ENCODE results near the gene GPR183.

GPR183 gene

GRCh38 chr13:99276706-99277105 lies 30.5 kb downstream of the GPR183 start:
- H2AFZ ChIP-seq (ENCODE audit: low read length): no peak overlapping the region
- H3K4me3 ChIP-seq (ENCODE audit: low read length in 2 of 2): no peak overlapping the region
- no peaks in the 10 kb centered on the region for H3K79me1 ChIP-seq (ENCODE audit: low read depth, low read length)
- H2AK5ac ChIP-seq (ENCODE audit: low read depth, low read length): no peak overlapping the region
- no peaks in the 10 kb centered on the region for H3K27me3 ChIP-seq (ENCODE audit: control insufficient read depth in 3 of 3, insufficient read depth in 3 of 3, low read depth in 1 of 3, low read length in 3 of 3)
- H3K4me1 ChIP-seq (ENCODE audit: control insufficient read depth in 2 of 2, insufficient read depth in 1 of 2, low read depth in 1 of 2, low read length in 2 of 2): peaks cover 0 to 11% of the 10 kb centered on the region in 2 donors
- H2BK120ac ChIP-seq (ENCODE audit: low read depth, low read length): no peak overlapping the region
- H3K4ac ChIP-seq (ENCODE audit: low read length): no peak overlapping the region
- H2BK15ac ChIP-seq (ENCODE audit: low read length): no peak overlapping the region
- H4K91ac ChIP-seq (ENCODE audit: low read depth, low read length, poor library complexity): no peak overlapping the region
- H2BK5ac ChIP-seq (ENCODE audit: low read length): no peak overlapping the region
- H3K36me3 ChIP-seq (replicated peaks in 1 of 2; ENCODE audit: control insufficient read depth in 2 of 2, insufficient read depth in 2 of 2, low read length in 2 of 2): peaks cover 3 to 16% of the 10 kb centered on the region in 2 donors
- no peak overlapping the region for H4K8ac ChIP-seq (ENCODE audit: low read depth, low read length)
- peaks cover 4 to 6% of the 10 kb centered on the region in 2 donors for H3K9me3 ChIP-seq (replicated peaks in 1 of 2; ENCODE audit: control insufficient read depth in 2 of 2, insufficient read depth in 1 of 2, low read depth in 1 of 2, low read length in 2 of 2)
- DNase-seq (ENCODE audit: low spot score): no peak
- H3K9ac ChIP-seq (ENCODE audit: low read depth, low read length, poor library complexity): no peak overlapping the region
- no peak overlapping the region for H3K23ac ChIP-seq (ENCODE audit: low read depth, low read length, poor library complexity)
- no peak overlapping the region for H3K4me2 ChIP-seq (ENCODE audit: insufficient read depth, low read length, poor library complexity, severe bottlenecking)
- no CpG with 5 or more reads among the region's 2 CpGs for WGBS, 2 donors (ENCODE audit: extremely low coverage in 2 of 2, insufficient read length in 2 of 2, insufficient replicate concordance in 1 of 2)
- H2BK12ac ChIP-seq (ENCODE audit: low read length): no peak overlapping the region
- H3K14ac ChIP-seq (ENCODE audit: low read length): no peak overlapping the region
- H3K27ac ChIP-seq (replicated peaks; ENCODE audit: low read length): no peak overlapping the region
- H3K18ac ChIP-seq (ENCODE audit: low read length): no peak overlapping the region

- Histone ChIP-seq H2BK12ac (ENCODE audit: low read length) (no peak overlapping the region), H2BK15ac (ENCODE audit: low read length) (no peak overlapping the region), H3K4me3 (ENCODE audit: low read length in 2 of 2) (no peak overlapping the region)
Observed at GRCh38 chr13:99275093-99275469, 32.1 kb downstream of the GPR183 start.

GRCh38 chr13:99273128-99273527 lies 34.1 kb downstream of the GPR183 start:
- Histone ChIP-seq H3K23ac (ENCODE audit: low read depth, low read length, poor library complexity) (no peak overlapping the region), H3K9ac (ENCODE audit: low read depth, low read length, poor library complexity) (no peak overlapping the region), H3K14ac (ENCODE audit: low read length) (no peak overlapping the region), H3K27ac (replicated peaks; ENCODE audit: low read length) (no peak overlapping the region), H3K4me1 (ENCODE audit: control insufficient read depth in 2 of 2, insufficient read depth in 1 of 2, low read depth in 1 of 2, low read length in 2 of 2) (peaks cover 0 to 3% of the 10 kb centered on the region in 2 donors), H2AK5ac (ENCODE audit: low read depth, low read length) (no peak overlapping the region), H3K18ac (ENCODE audit: low read length) (no peak overlapping the region), H2AFZ (ENCODE audit: low read length) (no peak overlapping the region), H4K91ac (ENCODE audit: low read depth, low read length, poor library complexity) (no peak overlapping the region), H2BK15ac (ENCODE audit: low read length) (no peak overlapping the region), H3K9me3 (replicated peaks in 1 of 2; ENCODE audit: control insufficient read depth in 2 of 2, insufficient read depth in 1 of 2, low read depth in 1 of 2, low read length in 2 of 2) (peaks cover 4 to 6% of the 10 kb centered on the region in 2 donors), H3K27me3 (ENCODE audit: control insufficient read depth in 3 of 3, insufficient read depth in 3 of 3, low read depth in 1 of 3, low read length in 3 of 3) (no peaks in the 10 kb centered on the region), H3K4me3 (ENCODE audit: low read length in 2 of 2) (no peak overlapping the region), H2BK5ac (ENCODE audit: low read length) (no peak overlapping the region), H4K8ac (ENCODE audit: low read depth, low read length) (no peak overlapping the region), H3K4ac (ENCODE audit: low read length) (no peak overlapping the region), H3K36me3 (replicated peaks in 1 of 2; ENCODE audit: control insufficient read depth in 2 of 2, insufficient read depth in 2 of 2, low read length in 2 of 2) (peaks cover 3 to 10% of the 10 kb centered on the region in 2 donors), H2BK120ac (ENCODE audit: low read depth, low read length) (no peak overlapping the region), H2BK12ac (ENCODE audit: low read length) (no peak overlapping the region), H3K4me2 (ENCODE audit: insufficient read depth, low read length, poor library complexity, severe bottlenecking) (no peak overlapping the region), H3K79me1 (ENCODE audit: low read depth, low read length) (peaks cover 3% of the 10 kb centered on the region)
- no peak for DNase-seq (ENCODE audit: low spot score)
- whole genome bisulfite sequencing, 2 donors (ENCODE audit: extremely low coverage in 2 of 2, insufficient read length in 2 of 2, insufficient replicate concordance in 1 of 2): no CpG with 5 or more reads among the region's 2 CpGs

More at GRCh38 chr13:99275093-99275469, 32.1 kb downstream of the GPR183 start:
- Histone ChIP-seq H3K79me1 (ENCODE audit: low read depth, low read length) (peaks cover 3% of the 10 kb centered on the region), H3K36me3 (replicated peaks in 1 of 2; ENCODE audit: control insufficient read depth in 2 of 2, insufficient read depth in 2 of 2, low read length in 2 of 2) (peaks cover 3 to 11% of the 10 kb centered on the region in 2 donors), H3K14ac (ENCODE audit: low read length) (no peak overlapping the region), H3K9me3 (replicated peaks in 1 of 2; ENCODE audit: control insufficient read depth in 2 of 2, insufficient read depth in 1 of 2, low read depth in 1 of 2, low read length in 2 of 2) (peaks cover 4 to 6% of the 10 kb centered on the region in 2 donors), H3K27me3 (ENCODE audit: control insufficient read depth in 3 of 3, insufficient read depth in 3 of 3, low read depth in 1 of 3, low read length in 3 of 3) (no peaks in the 10 kb centered on the region), H3K23ac (ENCODE audit: low read depth, low read length, poor library complexity) (no peak overlapping the region), H2AK5ac (ENCODE audit: low read depth, low read length) (no peak overlapping the region), H3K4me2 (ENCODE audit: insufficient read depth, low read length, poor library complexity, severe bottlenecking) (no peak overlapping the region), H3K4ac (ENCODE audit: low read length) (no peak overlapping the region), H2BK120ac (ENCODE audit: low read depth, low read length) (no peak overlapping the region), H3K4me1 (ENCODE audit: control insufficient read depth in 2 of 2, insufficient read depth in 1 of 2, low read depth in 1 of 2, low read length in 2 of 2) (peaks cover 0 to 7% of the 10 kb centered on the region in 2 donors), H3K18ac (ENCODE audit: low read length) (no peak overlapping the region), H4K91ac (ENCODE audit: low read depth, low read length, poor library complexity) (no peak overlapping the region), H3K9ac (ENCODE audit: low read depth, low read length, poor library complexity) (no peak overlapping the region), H4K8ac (ENCODE audit: low read depth, low read length) (no peak overlapping the region), H2BK5ac (ENCODE audit: low read length) (no peak overlapping the region), H3K27ac (replicated peaks; ENCODE audit: low read length) (no peak overlapping the region), H2AFZ (ENCODE audit: low read length) (no peak overlapping the region)
- DNase-seq (ENCODE audit: low spot score): no peak
- WGBS, 2 donors (ENCODE audit: extremely low coverage in 2 of 2, insufficient read length in 2 of 2, insufficient replicate concordance in 1 of 2): no CpG with 5 or more reads among the region's 1 CpG

- no peak overlapping the region for H2BK15ac ChIP-seq (ENCODE audit: low read length)
- peaks cover 4 to 6% of the 10 kb centered on the region in 2 donors for H3K9me3 ChIP-seq (replicated peaks in 1 of 2; ENCODE audit: control insufficient read depth in 2 of 2, insufficient read depth in 1 of 2, low read depth in 1 of 2, low read length in 2 of 2)
Observed at GRCh38 chr13:99272481-99272880, 34.7 kb downstream of the GPR183 start.

More at GRCh38 chr13:99272481-99272880, 34.7 kb downstream of the GPR183 start:
- Histone ChIP-seq H2BK12ac (ENCODE audit: low read length) (no peak overlapping the region), H4K8ac (ENCODE audit: low read depth, low read length) (peak overlapping the region; percentile 26), H3K9ac (ENCODE audit: low read depth, low read length, poor library complexity) (no peak overlapping the region), H3K4me1 (ENCODE audit: control insufficient read depth in 2 of 2, insufficient read depth in 1 of 2, low read depth in 1 of 2, low read length in 2 of 2) (no peaks in the 10 kb centered on the region), H2AFZ (ENCODE audit: low read length) (no peak overlapping the region), H4K91ac (ENCODE audit: low read depth, low read length, poor library complexity) (no peak overlapping the region), H3K79me1 (ENCODE audit: low read depth, low read length) (peaks cover 3% of the 10 kb centered on the region), H3K27me3 (ENCODE audit: control insufficient read depth in 3 of 3, insufficient read depth in 3 of 3, low read depth in 1 of 3, low read length in 3 of 3) (no peaks in the 10 kb centered on the region), H3K4me2 (ENCODE audit: insufficient read depth, low read length, poor library complexity, severe bottlenecking) (no peak overlapping the region), H3K23ac (ENCODE audit: low read depth, low read length, poor library complexity) (no peak overlapping the region), H3K27ac (replicated peaks; ENCODE audit: low read length) (no peak overlapping the region), H2BK120ac (ENCODE audit: low read depth, low read length) (no peak overlapping the region), H2BK5ac (ENCODE audit: low read length) (no peak overlapping the region), H3K36me3 (replicated peaks in 1 of 2; ENCODE audit: control insufficient read depth in 2 of 2, insufficient read depth in 2 of 2, low read length in 2 of 2) (peaks cover 7 to 14% of the 10 kb centered on the region in 2 donors), H3K4ac (ENCODE audit: low read length) (no peak overlapping the region), H2AK5ac (ENCODE audit: low read depth, low read length) (no peak overlapping the region), H3K4me3 (ENCODE audit: low read length in 2 of 2) (no peak overlapping the region), H3K14ac (ENCODE audit: low read length) (no peak overlapping the region), H3K18ac (ENCODE audit: low read length) (no peak overlapping the region)
- no CpG with 5 or more reads among the region's 2 CpGs for WGBS, 2 donors (ENCODE audit: extremely low coverage in 2 of 2, insufficient read length in 2 of 2, insufficient replicate concordance in 1 of 2)
- no peak for DNase-seq (ENCODE audit: low spot score)

All from neuronal stem cell (in vitro differentiated cells).